H7 (cell line): ENCODE measurements around the gene MYBPH. TPM values are rescaled to one million over a fixed set of nuclear protein-coding genes. Genes with fewer than 3 reads are reported as not detected.

Experiments
- DNase-seq: peaks from one replicate; pipeline ENCODE4 v3.0.0; 2012
- H3K27me3 ChIP-seq: 2 replicates; pipeline ENCODE4 v1.6.0; 2011; ENCODE audit warnings: mild to moderate bottlenecking, low read length; ENCODE audit not compliant: control insufficient read depth, insufficient read depth
- H3K36me3 ChIP-seq: replicated peaks from 2 replicates; pipeline ENCODE4 v1.5.1; 2011; ENCODE audit warnings: low read length; ENCODE audit not compliant: control insufficient read depth, insufficient read depth
- H3K4me3 ChIP-seq: 2 replicates; pipeline ENCODE4 v1.5.1; 2011; ENCODE audit warnings: low read depth, mild to moderate bottlenecking, control low read depth, low read length, moderate library complexity; ENCODE audit not compliant: insufficient read depth
- total RNA-seq: library from RNA; depleted of rRNA; stranded (reverse); fragments of >200 nt; shearing (Covaris generic); gene quantifications from 2 replicates; pipeline ENCODE4 v1.2.3, GENCODE V29; 2014; rRNA removed

The MYBPH gene
- total RNA-seq = not detected in 2 replicates

GRCh38 chr1:203175237-203175826 lies at the start of gene MYBPH:
TSS of gene MYBPH (minus strand) at chr1:203175826. CDS start at chr1:203175755, 71 bp downstream.
- Histone ChIP-seq H3K36me3 (no peaks in the 10 kb centered on the region), H3K27me3 (no peaks in the 10 kb centered on the region; the same call in 1 of the 2 replicates), H3K4me3 (no peak within 1 kb of the TSS)
- peak; percentile 28 for DNase-seq

GRCh38 chr1:203225071-203225470 lies 49.4 kb upstream of the MYBPH start:
- DNase-seq = no peak

GRCh38 chr1:203223012-203223775 lies 47.6 kb upstream of the MYBPH start:
- H3K4me3 ChIP-seq = no peak overlapping the region
- no peaks in the 10 kb centered on the region; the same call in 1 of the 2 replicates for H3K27me3 ChIP-seq
- no peaks in the 10 kb centered on the region for H3K36me3 ChIP-seq
- DNase-seq = no peak

More at GRCh38 chr1:203225071-203225470, 49.4 kb upstream of the MYBPH start:
- Histone ChIP-seq H3K27me3 (peaks cover 1% of the 10 kb centered on the region; the same call in 1 of the 2 replicates), H3K4me3 (no peak overlapping the region), H3K36me3 (no peaks in the 10 kb centered on the region)

- H3K27me3 ChIP-seq = no peaks in the 10 kb centered on the region; the same call in 1 of the 2 replicates
- no peak overlapping the region for H3K4me3 ChIP-seq
- DNase-seq = peak; percentile 51
- H3K36me3 ChIP-seq = no peaks in the 10 kb centered on the region
Measured at GRCh38 chr1:203219934-203220333, 44.3 kb upstream of the MYBPH start.

GRCh38 chr1:203219171-203219570 lies 43.5 kb upstream of the MYBPH start:
- Histone ChIP-seq H3K27me3 (no peaks in the 10 kb centered on the region; the same call in 1 of the 2 replicates), H3K36me3 (no peaks in the 10 kb centered on the region), H3K4me3 (no peak overlapping the region)
- DNase-seq = no peak

- no peak overlapping the region for H3K4me3 ChIP-seq
- DNase-seq = peak; percentile 41
- H3K36me3 ChIP-seq = no peaks in the 10 kb centered on the region
- H3K27me3 ChIP-seq = no peaks in the 10 kb centered on the region; the same call in 1 of the 2 replicates
Measured at GRCh38 chr1:203217668-203218067, 42.0 kb upstream of the MYBPH start.

GRCh38 chr1:203217139-203217655 lies 41.6 kb upstream of the MYBPH start:
- DNase-seq = peak; percentile 76

GRCh38 chr1:203216274-203217138 lies 40.9 kb upstream of the MYBPH start:
- Histone ChIP-seq H3K27me3 (no peaks in the 10 kb centered on the region), H3K36me3 (no peaks in the 10 kb centered on the region), H3K4me3 (no peak overlapping the region)
- DNase-seq = peak; percentile 80

More at GRCh38 chr1:203217139-203217655, 41.6 kb upstream of the MYBPH start:
- no peak overlapping the region for H3K4me3 ChIP-seq
- H3K27me3 ChIP-seq = no peaks in the 10 kb centered on the region; the same call in 1 of the 2 replicates
- no peaks in the 10 kb centered on the region for H3K36me3 ChIP-seq

GRCh38 chr1:203215573-203215972 lies 39.9 kb upstream of the MYBPH start:
- DNase-seq = no peak
- no peaks in the 10 kb centered on the region for H3K36me3 ChIP-seq
- no peaks in the 10 kb centered on the region for H3K27me3 ChIP-seq
- H3K4me3 ChIP-seq = no peak overlapping the region

- Histone ChIP-seq H3K27me3 (no peaks in the 10 kb centered on the region), H3K36me3 (no peaks in the 10 kb centered on the region), H3K4me3 (no peak overlapping the region)
- no peak for DNase-seq
Measured at GRCh38 chr1:203214871-203215270, 39.2 kb upstream of the MYBPH start.

GRCh38 chr1:203213126-203213525 lies 37.5 kb upstream of the MYBPH start:
- DNase-seq = no peak
- no peaks in the 10 kb centered on the region for H3K27me3 ChIP-seq
- H3K4me3 ChIP-seq = no peak overlapping the region
- H3K36me3 ChIP-seq = no peaks in the 10 kb centered on the region

- Histone ChIP-seq H3K27me3 (no peaks in the 10 kb centered on the region), H3K36me3 (no peaks in the 10 kb centered on the region), H3K4me3 (no peak overlapping the region)
- DNase-seq = no peak
Measured at GRCh38 chr1:203211812-203212211, 36.2 kb upstream of the MYBPH start.

GRCh38 chr1:203210988-203211387 lies 35.4 kb upstream of the MYBPH start:
- Histone ChIP-seq H3K4me3 (no peak overlapping the region), H3K27me3 (no peaks in the 10 kb centered on the region), H3K36me3 (no peaks in the 10 kb centered on the region)
- no peak for DNase-seq

GRCh38 chr1:203210350-203210749 lies 34.7 kb upstream of the MYBPH start:
- H3K36me3 ChIP-seq = no peaks in the 10 kb centered on the region
- no peak overlapping the region for H3K4me3 ChIP-seq

More at GRCh38 chr1:203210350-203210749, 34.7 kb upstream of the MYBPH start:
- H3K27me3 ChIP-seq = no peaks in the 10 kb centered on the region
- DNase-seq = no peak
